Liver (tissue), 9 donors: ENCODE measurements around the gene SATB1. TPM values are rescaled to one million over a fixed set of nuclear protein-coding genes. Genes with fewer than 3 reads are reported as not detected.

Experiments used
- DNase-seq: peaks from one replicate; pipeline ENCODE4 v3.0.0-alpha.2; 2017; ENCODE audit warnings: low spot score
- H3K27ac ChIP-seq, 2 donors: one replicate each; pipeline ENCODE4 v1.7.0; 2013; ENCODE audit warnings: inconsistent platforms in 2 of 2, low read length in 2 of 2, control low read depth in 1 of 2, low read depth in 1 of 2, mild to moderate bottlenecking in 1 of 2
- H3K27me3 ChIP-seq, 4 donors: one replicate each; pipeline versions ENCODE4 v1.6.1 to v1.7.0; 2013; ENCODE audit warnings: low read length in 3 of 4, inconsistent platforms in 1 of 4, mild to moderate bottlenecking in 1 of 4, moderate library complexity in 1 of 4; ENCODE audit not compliant: control insufficient read depth in 4 of 4, insufficient read depth in 4 of 4
- H3K36me3 ChIP-seq, 4 donors: one replicate each; pipeline versions ENCODE4 v1.6.1 to v1.7.0; 2013; ENCODE audit warnings: low read length in 3 of 4, mild to moderate bottlenecking in 3 of 4, low read depth in 1 of 4, moderate library complexity in 1 of 4; ENCODE audit not compliant: control insufficient read depth in 4 of 4, insufficient read depth in 3 of 4
- H3K4me1 ChIP-seq, 4 donors: one replicate each; pipeline versions ENCODE4 v1.6.1 to v1.7.0; 2013; ENCODE audit warnings: low read length in 3 of 4, mild to moderate bottlenecking in 3 of 4, moderate library complexity in 1 of 4; ENCODE audit not compliant: control insufficient read depth in 4 of 4, insufficient read depth in 4 of 4
- H3K4me3 ChIP-seq, 3 donors: one replicate each; pipeline versions ENCODE4 v1.6.1 to v1.7.0; 2013; ENCODE audit warnings: low read length in 3 of 3, control low read depth in 1 of 3, low read depth in 1 of 3, mild to moderate bottlenecking in 1 of 3
- H3K9ac ChIP-seq, 2 donors: one replicate each; pipeline ENCODE4 v1.7.0; 2013; ENCODE audit warnings: low read length in 2 of 2, mild to moderate bottlenecking in 2 of 2, moderate library complexity in 2 of 2, control low read depth in 1 of 2, low read depth in 1 of 2
- H3K9me3 ChIP-seq, 4 donors: one replicate each; pipeline versions ENCODE4 v1.6.1 to v1.7.0; 2013; ENCODE audit warnings: low read length in 3 of 4; ENCODE audit not compliant: control insufficient read depth in 4 of 4
- ATF3 ChIP-seq: IDR thresholded peaks from 2 replicates; pipeline ENCODE4 v1.6.1; 2016; ENCODE audit warnings: antibody characterized with exemption
- CTCF ChIP-seq: fragments of 150-350 bp; IDR thresholded peaks from 2 replicates; pipeline ENCODE4 v1.5.1; 2017; ENCODE audit warnings: improper control_type of control experiment, low read depth, low read length; ENCODE audit not compliant: missing input control
- EGR1 ChIP-seq, 2 donors: IDR thresholded peaks; 2 replicates each; pipeline ENCODE4 v1.6.1; 2016 to 2018; ENCODE audit warnings: antibody characterized with exemption in 2 of 2, low read depth in 2 of 2
- FOXA1 ChIP-seq: IDR thresholded peaks from 2 replicates; pipeline ENCODE4 v1.6.1; 2016; ENCODE audit warnings: antibody characterized with exemption
- HNF4A ChIP-seq, 2 donors: conservative IDR thresholded peaks; 2 replicates each; pipeline ENCODE4 v1.6.1; 2016; ENCODE audit warnings: antibody characterized with exemption in 2 of 2, mild to moderate bottlenecking in 2 of 2
- HNF4G ChIP-seq: IDR thresholded peaks from 2 replicates; pipeline ENCODE4 v1.6.1; 2016; ENCODE audit warnings: antibody characterized with exemption
- JUND ChIP-seq, 2 donors: IDR thresholded peaks; 2 replicates each; pipeline ENCODE4 v1.6.1; 2016; ENCODE audit warnings: antibody characterized with exemption in 2 of 2
- MAX ChIP-seq: IDR thresholded peaks from 2 replicates; pipeline ENCODE4 v1.6.1; 2016; ENCODE audit warnings: antibody characterized with exemption
- NR2F2 ChIP-seq: IDR thresholded peaks from 2 replicates; pipeline ENCODE4 v1.6.1; 2016; ENCODE audit warnings: antibody characterized with exemption
- RAD21 ChIP-seq, 2 donors: IDR thresholded peaks; 2 replicates each; pipeline ENCODE4 v1.6.1; 2016; ENCODE audit warnings: antibody characterized with exemption in 2 of 2, mild to moderate bottlenecking in 2 of 2
- REST ChIP-seq: IDR thresholded peaks from 2 replicates; pipeline ENCODE4 v1.6.1; 2016; ENCODE audit warnings: antibody characterized with exemption, mild to moderate bottlenecking
- RXRA ChIP-seq, 2 donors: IDR thresholded peaks; 2 replicates each; pipeline ENCODE4 v1.6.1; 2017 to 2018; ENCODE audit warnings: antibody characterized with exemption in 2 of 2, mild to moderate bottlenecking in 1 of 2
- SP1 ChIP-seq: IDR thresholded peaks from 2 replicates; pipeline ENCODE4 v1.6.1; 2018; ENCODE audit warnings: antibody characterized with exemption, mild to moderate bottlenecking
- TAF1 ChIP-seq: conservative IDR thresholded peaks from 2 replicates; pipeline ENCODE4 v1.6.1; 2016; ENCODE audit warnings: antibody characterized with exemption, mild to moderate bottlenecking
- YY1 ChIP-seq: IDR thresholded peaks from 2 replicates; pipeline ENCODE4 v1.6.1; 2016; ENCODE audit warnings: antibody characterized with exemption, mild to moderate bottlenecking
- WGBS: extraction: QIAGEN DNeasy Blood & Tissue Kit; methylation state at CpG from one replicate; pipeline ENCODE4 v1.1.7; 2013; 5-methylcytosine and 5-hydroxymethylcytosine counted together
- polyA plus RNA-seq, 2 donors: library from polyadenylated mRNA; stranded (reverse) in 1 of 2; unstranded in 1 of 2; fragments of 200-250 nt in 1 of 2; fragments of >200 nt in 1 of 2; fragmentation: Nextera tagmentation in 1 of 2; extraction: Ambion mirVana in 1 of 2; gene quantifications; one replicate each; pipeline versions ENCODE4 v1.2.1 to v1.2.3, GENCODE V29; 2013 to 2015
- total RNA-seq, 2 donors: library from RNA; depleted of rRNA; stranded (reverse); fragments of >200 nt; gene quantifications; one replicate each; pipeline ENCODE4 v1.2.3, GENCODE V29; 2014
- donor health status: healthy.
- donor health status: healthy.
- donor health status: healthy.
- donor health status: healthy.
- donor health status: healthy.

Gene SATB1
- total and polyA plus RNA-seq, 4 donors: 4.3 to 23.7 (median 10.5) TPM

- Histone ChIP-seq H3K36me3 (peaks cover 0 to 16% (median 6%) of the 10 kb centered on the region in 4 donors), H3K9me3 (no peaks in the 10 kb centered on the region), H3K27ac (no peak overlapping the region), H3K9ac (no peak overlapping the region), H3K4me3 (no peak overlapping the region), H3K27me3 (no peaks in the 10 kb centered on the region), H3K4me1 (no peaks in the 10 kb centered on the region)
- 54% methylated on average over 3 of the region's 3 CpGs for WGBS
- TF ChIP-seq HNF4G (no peak), EGR1 (IDR thresholded peaks at IDR 0.05; ENCODE audit: low read depth in 2 of 2) (no peak), NR2F2 (no peak), MAX (no peak), JUND (IDR thresholded peaks at IDR 0.05) (no peak)
- no peak for DNase-seq
Measured at GRCh38 chr3:18390024-18390660, 35.0 kb downstream of the SATB1 start.

GRCh38 chr3:18389108-18389733, 35.9 kb downstream of the SATB1 start:
- Histone ChIP-seq H3K9ac (no peak overlapping the region), H3K36me3 (peaks cover 0 to 9% (median 4%) of the 10 kb centered on the region in 4 donors), H3K9me3 (no peaks in the 10 kb centered on the region), H3K27ac (no peak overlapping the region), H3K27me3 (no peaks in the 10 kb centered on the region), H3K4me1 (no peaks in the 10 kb centered on the region), H3K4me3 (no peak overlapping the region)
- TF ChIP-seq RAD21 (IDR thresholded peaks at IDR 0.05): peak; percentile 64 to 69
- TF ChIP-seq HNF4A (conservative IDR thresholded peaks at IDR 0.05): no peak
- TF ChIP-seq CTCF: peak; percentile 35
- 42% methylated on average over 2 of the region's 2 CpGs for WGBS
- no peak for DNase-seq

GRCh38 chr3:18386274-18386890, 38.8 kb downstream of the SATB1 start:
- peaks cover 0 to 7% (median 4%) of the 10 kb centered on the region in 4 donors for H3K36me3 ChIP-seq
- WGBS: 96% methylated on average over 9 of the region's 9 CpGs

More at GRCh38 chr3:18386274-18386890, 38.8 kb downstream of the SATB1 start:
- Histone ChIP-seq H3K4me1 (no peaks in the 10 kb centered on the region), H3K9ac (no peak overlapping the region), H3K9me3 (no peaks in the 10 kb centered on the region), H3K4me3 (no peak overlapping the region), H3K27me3 (no peaks in the 10 kb centered on the region), H3K27ac (no peak overlapping the region)
- no peak for DNase-seq
- no peak for TF ChIP-seq TAF1
- no peak for TF ChIP-seq FOXA1
- no peak for TF ChIP-seq YY1
- no peak for TF ChIP-seq RAD21 (IDR thresholded peaks at IDR 0.05)
- TF ChIP-seq RXRA (IDR thresholded peaks at IDR 0.05): no peak
- no peak for TF ChIP-seq ATF3
- TF ChIP-seq EGR1 (IDR thresholded peaks at IDR 0.05; ENCODE audit: low read depth in 2 of 2): no peak
- no peak for TF ChIP-seq CTCF
- TF ChIP-seq REST: no peak
- TF ChIP-seq SP1: no peak
